Measurements from ENCODE around the gene CAMKK2. TPM values are rescaled to one million over a fixed set of nuclear protein-coding genes. Genes with fewer than 3 reads are reported as not detected.

CAMKK2 gene
- total and polyA plus RNA-seq, 9 of the 15 experiments (the other 6 are each of a cell fraction or from before 2014, with no cell fraction given): 4.3 to 32.0 (median 18.2) TPM

DNA sequence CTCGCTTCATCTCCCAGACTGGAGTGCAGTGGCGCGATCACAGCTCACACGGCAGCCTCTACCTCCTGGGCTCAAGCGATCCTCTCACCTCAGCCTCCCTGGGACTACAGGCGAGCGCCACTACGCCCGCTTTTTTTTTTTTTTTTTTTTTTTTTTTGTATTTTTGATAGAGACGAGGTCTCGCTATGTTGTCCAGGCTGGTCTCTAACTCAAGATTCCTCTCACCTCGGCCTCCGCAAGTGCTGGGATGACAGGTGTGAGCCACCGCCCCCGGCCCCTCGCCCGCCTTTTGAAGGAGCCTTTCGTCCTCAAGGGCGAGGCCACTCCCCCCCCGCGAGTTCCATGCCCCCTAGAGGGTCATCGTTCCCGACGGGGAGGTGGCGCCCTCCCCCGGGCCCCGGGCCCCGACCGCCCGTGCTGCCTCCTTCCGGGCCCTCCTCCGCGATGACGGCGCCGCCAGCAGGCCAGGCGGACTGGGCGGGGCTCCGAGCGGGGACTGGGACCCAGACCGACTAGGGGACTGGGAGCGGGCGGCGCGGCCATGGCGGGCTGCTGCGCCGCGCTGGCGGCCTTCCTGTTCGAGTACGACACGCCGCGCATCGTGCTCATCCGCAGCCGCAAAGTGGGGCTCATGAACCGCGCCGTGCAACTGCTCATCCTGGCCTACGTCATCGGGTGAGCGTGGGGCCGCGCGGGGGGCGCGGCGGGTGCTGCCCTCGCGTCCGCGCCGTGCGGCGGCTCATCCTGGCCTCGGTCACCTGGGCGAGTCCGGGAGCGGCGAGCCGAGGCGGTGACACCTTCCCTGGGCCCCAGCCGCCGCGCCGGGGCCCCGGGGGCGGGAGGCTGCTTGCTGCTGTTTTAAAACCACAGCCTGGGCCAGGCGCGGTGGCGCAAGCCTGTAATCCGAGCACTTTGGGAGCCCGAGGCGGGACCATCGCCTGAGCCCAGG is 86.6 kb downstream of the CAMKK2 start, which contains the start of gene P2RX4 (continued):
- TF ChIP-seq, protein P1, sequence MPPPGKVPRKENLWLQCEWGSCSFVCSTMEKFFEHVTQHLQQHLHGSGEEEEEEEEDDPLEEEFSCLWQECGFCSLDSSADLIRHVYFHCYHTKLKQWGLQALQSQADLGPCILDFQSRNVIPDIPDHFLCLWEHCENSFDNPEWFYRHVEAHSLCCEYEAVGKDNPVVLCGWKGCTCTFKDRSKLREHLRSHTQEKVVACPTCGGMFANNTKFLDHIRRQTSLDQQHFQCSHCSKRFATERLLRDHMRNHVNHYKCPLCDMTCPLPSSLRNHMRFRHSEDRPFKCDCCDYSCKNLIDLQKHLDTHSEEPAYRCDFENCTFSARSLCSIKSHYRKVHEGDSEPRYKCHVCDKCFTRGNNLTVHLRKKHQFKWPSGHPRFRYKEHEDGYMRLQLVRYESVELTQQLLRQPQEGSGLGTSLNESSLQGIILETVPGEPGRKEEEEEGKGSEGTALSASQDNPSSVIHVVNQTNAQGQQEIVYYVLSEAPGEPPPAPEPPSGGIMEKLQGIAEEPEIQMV (tag; conservative IDR thresholded peaks at IDR 0.05; ENCODE audit: low read depth): peak; percentile 46; the same call in 1 of the 2 replicates
- peak; percentile 72; the same call in 1 of the 2 replicates for TF ChIP-seq ILF3 (IDR thresholded peaks at IDR 0.05; ENCODE audit: borderline replicate concordance)
- TF ChIP-seq, protein P2, sequence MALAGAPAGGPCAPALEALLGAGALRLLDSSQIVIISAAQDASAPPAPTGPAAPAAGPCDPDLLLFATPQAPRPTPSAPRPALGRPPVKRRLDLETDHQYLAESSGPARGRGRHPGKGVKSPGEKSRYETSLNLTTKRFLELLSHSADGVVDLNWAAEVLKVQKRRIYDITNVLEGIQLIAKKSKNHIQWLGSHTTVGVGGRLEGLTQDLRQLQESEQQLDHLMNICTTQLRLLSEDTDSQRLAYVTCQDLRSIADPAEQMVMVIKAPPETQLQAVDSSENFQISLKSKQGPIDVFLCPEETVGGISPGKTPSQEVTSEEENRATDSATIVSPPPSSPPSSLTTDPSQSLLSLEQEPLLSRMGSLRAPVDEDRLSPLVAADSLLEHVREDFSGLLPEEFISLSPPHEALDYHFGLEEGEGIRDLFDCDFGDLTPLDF (CRISPR knock-in tag; IDR thresholded peaks at IDR 0.05): peak; percentile 85; the same call in 1 of the 2 replicates
- TF ChIP-seq, protein P3, sequence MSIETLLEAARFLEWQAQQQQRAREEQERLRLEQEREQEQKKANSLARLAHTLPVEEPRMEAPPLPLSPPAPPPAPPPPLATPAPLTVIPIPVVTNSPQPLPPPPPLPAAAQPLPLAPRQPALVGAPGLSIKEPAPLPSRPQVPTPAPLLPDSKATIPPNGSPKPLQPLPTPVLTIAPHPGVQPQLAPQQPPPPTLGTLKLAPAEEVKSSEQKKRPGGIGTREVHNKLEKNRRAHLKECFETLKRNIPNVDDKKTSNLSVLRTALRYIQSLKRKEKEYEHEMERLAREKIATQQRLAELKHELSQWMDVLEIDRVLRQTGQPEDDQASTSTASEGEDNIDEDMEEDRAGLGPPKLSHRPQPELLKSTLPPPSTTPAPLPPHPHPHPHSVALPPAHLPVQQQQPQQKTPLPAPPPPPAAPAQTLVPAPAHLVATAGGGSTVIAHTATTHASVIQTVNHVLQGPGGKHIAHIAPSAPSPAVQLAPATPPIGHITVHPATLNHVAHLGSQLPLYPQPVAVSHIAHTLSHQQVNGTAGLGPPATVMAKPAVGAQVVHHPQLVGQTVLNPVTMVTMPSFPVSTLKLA (conservative IDR thresholded peaks at IDR 0.05): peak; percentile 47 to 72; a peak in 3 of 4 replicates
- no peak for TF ChIP-seq FIP1L1 (IDR thresholded peaks at IDR 0.05; ENCODE audit: low read depth, low read length, poor library complexity, severe bottlenecking)
- TF ChIP-seq, protein P4, sequence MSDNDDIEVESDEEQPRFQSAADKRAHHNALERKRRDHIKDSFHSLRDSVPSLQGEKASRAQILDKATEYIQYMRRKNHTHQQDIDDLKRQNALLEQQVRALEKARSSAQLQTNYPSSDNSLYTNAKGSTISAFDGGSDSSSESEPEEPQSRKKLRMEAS (CRISPR knock-in tag; IDR thresholded peaks at IDR 0.05): peak; percentile 88
- TF ChIP-seq, protein P5, sequence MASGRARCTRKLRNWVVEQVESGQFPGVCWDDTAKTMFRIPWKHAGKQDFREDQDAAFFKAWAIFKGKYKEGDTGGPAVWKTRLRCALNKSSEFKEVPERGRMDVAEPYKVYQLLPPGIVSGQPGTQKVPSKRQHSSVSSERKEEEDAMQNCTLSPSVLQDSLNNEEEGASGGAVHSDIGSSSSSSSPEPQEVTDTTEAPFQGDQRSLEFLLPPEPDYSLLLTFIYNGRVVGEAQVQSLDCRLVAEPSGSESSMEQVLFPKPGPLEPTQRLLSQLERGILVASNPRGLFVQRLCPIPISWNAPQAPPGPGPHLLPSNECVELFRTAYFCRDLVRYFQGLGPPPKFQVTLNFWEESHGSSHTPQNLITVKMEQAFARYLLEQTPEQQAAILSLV (tag; IDR thresholded peaks at IDR 0.05): no peak
- TF ChIP-seq, protein P6, sequence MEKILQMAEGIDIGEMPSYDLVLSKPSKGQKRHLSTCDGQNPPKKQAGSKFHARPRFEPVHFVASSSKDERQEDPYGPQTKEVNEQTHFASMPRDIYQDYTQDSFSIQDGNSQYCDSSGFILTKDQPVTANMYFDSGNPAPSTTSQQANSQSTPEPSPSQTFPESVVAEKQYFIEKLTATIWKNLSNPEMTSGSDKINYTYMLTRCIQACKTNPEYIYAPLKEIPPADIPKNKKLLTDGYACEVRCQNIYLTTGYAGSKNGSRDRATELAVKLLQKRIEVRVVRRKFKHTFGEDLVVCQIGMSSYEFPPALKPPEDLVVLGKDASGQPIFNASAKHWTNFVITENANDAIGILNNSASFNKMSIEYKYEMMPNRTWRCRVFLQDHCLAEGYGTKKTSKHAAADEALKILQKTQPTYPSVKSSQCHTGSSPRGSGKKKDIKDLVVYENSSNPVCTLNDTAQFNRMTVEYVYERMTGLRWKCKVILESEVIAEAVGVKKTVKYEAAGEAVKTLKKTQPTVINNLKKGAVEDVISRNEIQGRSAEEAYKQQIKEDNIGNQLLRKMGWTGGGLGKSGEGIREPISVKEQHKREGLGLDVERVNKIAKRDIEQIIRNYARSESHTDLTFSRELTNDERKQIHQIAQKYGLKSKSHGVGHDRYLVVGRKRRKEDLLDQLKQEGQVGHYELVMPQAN (IDR thresholded peaks at IDR 0.05; ENCODE audit: borderline replicate concordance): no peak
- TF ChIP-seq KAT2B (IDR thresholded peaks at IDR 0.05; ENCODE audit: low read depth, low read length): peak; percentile 79
- TF ChIP-seq FOXA1 (IDR thresholded peaks at IDR 0.05; ENCODE audit: borderline replicate concordance): no peak
- peak; percentile 80 for TF ChIP-seq POLR2B (IDR thresholded peaks at IDR 0.05; ENCODE audit: low read depth, partially characterized antibody)
- no peak for TF ChIP-seq HNRNPLL (IDR thresholded peaks at IDR 0.05; ENCODE audit: low read depth, low read length, poor library complexity, severe bottlenecking)

Data from K562 (cell line).